DOHH2 (cell line): ENCODE results near the gene VAV1.

Experiments used
- H3F3A ChIP-seq: fragments of 200-600 bp; sonication (generic), shearing (Covaris generic); 2 replicates; pipeline ENCODE4 v1.6.0; 2016; ENCODE audit warnings: antibody characterized with exemption, mild to moderate bottlenecking; ENCODE audit not compliant: control insufficient read depth, insufficient read depth
- H3K27ac ChIP-seq: fragments of 200-600 bp; sonication (generic); 2 replicates; pipeline ENCODE4 v1.5.1; 2014; ENCODE audit warnings: low read depth, mild to moderate bottlenecking, low read length, moderate library complexity
- H3K27me3 ChIP-seq: fragments of 200-600 bp; sonication (generic); 2 replicates; pipeline ENCODE4 v1.6.1; 2014; ENCODE audit warnings: mild to moderate bottlenecking, low read length, mixed read lengths; ENCODE audit not compliant: control insufficient read depth
- H3K36me3 ChIP-seq: fragments of 200-600 bp; sonication (generic); 2 replicates; pipeline ENCODE4 v1.6.1; 2014; ENCODE audit warnings: mild to moderate bottlenecking, low read length, moderate library complexity, mixed read lengths; ENCODE audit not compliant: control insufficient read depth
- H3K4me1 ChIP-seq: fragments of 200-600 bp; sonication (generic); 2 replicates; pipeline ENCODE4 v1.6.1; 2014; ENCODE audit warnings: mild to moderate bottlenecking, low read length, mixed read lengths; ENCODE audit not compliant: control insufficient read depth
- H3K4me2 ChIP-seq: fragments of 200-600 bp; sonication (generic); 2 replicates; pipeline ENCODE4 v1.6.0; 2014; ENCODE audit warnings: mild to moderate bottlenecking, low read length, moderate library complexity
- H3K4me3 ChIP-seq: fragments of 200-600 bp; sonication (generic); 2 replicates; pipeline ENCODE4 v1.5.1; 2014; ENCODE audit warnings: mild to moderate bottlenecking, low read length, mixed read lengths
- H3K79me2 ChIP-seq: fragments of 200-600 bp; sonication (generic); 2 replicates; pipeline ENCODE4 v1.6.1; 2014; ENCODE audit warnings: mild to moderate bottlenecking, low read length, mixed read lengths; ENCODE audit not compliant: control insufficient read depth
- H3K9me2 ChIP-seq: fragments of 200-600 bp; sonication (generic); replicated peaks from 2 replicates; pipeline ENCODE4 v1.6.1; 2014; ENCODE audit warnings: mild to moderate bottlenecking, low read length, mixed read lengths; ENCODE audit not compliant: control insufficient read depth
- H3K9me3 ChIP-seq: fragments of 200-600 bp; sonication (generic); 2 replicates; pipeline ENCODE4 v1.6.1; 2014; ENCODE audit warnings: antibody characterized with exemption, low read length, mixed read lengths; ENCODE audit not compliant: control insufficient read depth, insufficient read depth
- H4K20me1 ChIP-seq: fragments of 200-600 bp; sonication (generic); 2 replicates; pipeline ENCODE4 v1.6.0; 2014; ENCODE audit warnings: low read depth, mild to moderate bottlenecking, antibody characterized with exemption, low read length, moderate library complexity; ENCODE audit not compliant: control insufficient read depth, insufficient read depth
- CTCF ChIP-seq: fragments of 200-600 bp; sonication (generic); IDR thresholded peaks from one replicate; pipeline ENCODE4 v1.5.1; 2014; ENCODE audit warnings: antibody characterized with exemption, mild to moderate bottlenecking, low read depth, low read length; ENCODE audit not compliant: poor library complexity, severe bottlenecking
- EZH2phosphoT487 ChIP-seq: fragments of 200-600 bp; sonication (generic); IDR thresholded peaks from 2 replicates; pipeline ENCODE4 v1.6.1; 2017; ENCODE audit warnings: borderline replicate concordance, mild to moderate bottlenecking, antibody characterized with exemption, low read length, moderate library complexity, mixed read lengths

VAV1 gene

GRCh38 chr19:6853868-6854267, 81.4 kb downstream of the VAV1 start:
- no peak overlapping the region for H3K4me2 ChIP-seq
- TF ChIP-seq EZH2phosphoT487 = no peak
- H3K9me2 ChIP-seq = no peaks in the 10 kb centered on the region
- no peak overlapping the region for H3K4me3 ChIP-seq
- H3K27me3 ChIP-seq = no peaks in the 10 kb centered on the region
- H3K36me3 ChIP-seq = peaks cover 28% of the 10 kb centered on the region
- H3K9me3 ChIP-seq = no peaks in the 10 kb centered on the region
- H3K79me2 ChIP-seq = no peaks in the 10 kb centered on the region
- H3F3A ChIP-seq = no peaks in the 10 kb centered on the region
- no peak overlapping the region for H3K27ac ChIP-seq
- no peaks in the 10 kb centered on the region for H3K4me1 ChIP-seq
- no peaks in the 10 kb centered on the region for H4K20me1 ChIP-seq

GRCh38 chr19:6854758-6855157, 82.2 kb downstream of the VAV1 start:
- H3K4me2 ChIP-seq = no peak overlapping the region
- H3K9me2 ChIP-seq = no peaks in the 10 kb centered on the region
- no peak overlapping the region for H3K4me3 ChIP-seq
- no peaks in the 10 kb centered on the region for H3K9me3 ChIP-seq
- H3F3A ChIP-seq = no peaks in the 10 kb centered on the region
- peaks cover 25% of the 10 kb centered on the region for H3K36me3 ChIP-seq
- H3K27ac ChIP-seq = no peak overlapping the region
- TF ChIP-seq EZH2phosphoT487 = no peak
- no peak for TF ChIP-seq CTCF
- no peaks in the 10 kb centered on the region for H3K79me2 ChIP-seq
- H3K4me1 ChIP-seq = no peaks in the 10 kb centered on the region
- no peaks in the 10 kb centered on the region for H4K20me1 ChIP-seq
- H3K27me3 ChIP-seq = no peaks in the 10 kb centered on the region

GRCh38 chr19:6856749-6857372, 84.4 kb downstream of the VAV1 start:
- H3K4me2 ChIP-seq = no peak overlapping the region
- no peak overlapping the region for H3K4me3 ChIP-seq
- no peaks in the 10 kb centered on the region for H3K9me2 ChIP-seq
- no peaks in the 10 kb centered on the region for H3K79me2 ChIP-seq
- H3K27ac ChIP-seq = no peak overlapping the region
- H3K27me3 ChIP-seq = no peaks in the 10 kb centered on the region
- peaks cover 17% of the 10 kb centered on the region for H3K36me3 ChIP-seq
- no peaks in the 10 kb centered on the region for H3K9me3 ChIP-seq
- TF ChIP-seq CTCF = no peak
- TF ChIP-seq EZH2phosphoT487 = no peak
- H4K20me1 ChIP-seq = no peaks in the 10 kb centered on the region
- H3F3A ChIP-seq = peaks cover 3% of the 10 kb centered on the region; the same call in 1 of the 2 replicates
- no peaks in the 10 kb centered on the region for H3K4me1 ChIP-seq

- TF ChIP-seq CTCF (no peak), EZH2phosphoT487 (no peak)
- H3K27me3 ChIP-seq = peaks cover 14% of the 10 kb centered on the region
These were observed 89.3 kb downstream of the VAV1 start for GRCh38 chr19:6861683-6862286.

More at GRCh38 chr19:6861683-6862286, 89.3 kb downstream of the VAV1 start:
- H3F3A ChIP-seq = peaks cover 3% of the 10 kb centered on the region; the same call in 1 of the 2 replicates
- H3K79me2 ChIP-seq = no peaks in the 10 kb centered on the region
- H3K9me3 ChIP-seq = no peaks in the 10 kb centered on the region
- H3K4me3 ChIP-seq = no peak overlapping the region
- no peaks in the 10 kb centered on the region for H4K20me1 ChIP-seq
- no peaks in the 10 kb centered on the region for H3K9me2 ChIP-seq
- no peaks in the 10 kb centered on the region for H3K36me3 ChIP-seq
- no peak overlapping the region for H3K4me2 ChIP-seq
- peaks cover 11% of the 10 kb centered on the region for H3K4me1 ChIP-seq
- H3K27ac ChIP-seq = no peak overlapping the region
